Glomerular visceral epithelial cell (primary cell): Measurements from ENCODE around the gene AVPR2.

Experiments
- DNase-seq: peaks from one replicate; pipeline ENCODE4 v3.0.0-alpha.2; 2016; ENCODE audit errors: extremely low spot score

The AVPR2 gene

GRCh38 chrX:153903991-153904957, at the start of gene AVPR2:
Gene AVPR2, plus strand, starts transcription at chrX:153904673. Its CDS starts 473 bp downstream, at chrX:153905146.
- DNase-seq = no peak

- DNase-seq = no peak
These were observed 49.8 kb upstream of the AVPR2 start for GRCh38 chrX:153854702-153855101.

GRCh38 chrX:153857348-153857903, 47.0 kb upstream of the AVPR2 start:
- no peak for DNase-seq

GRCh38 chrX:153861151-153861550, 43.3 kb upstream of the AVPR2 start:
- no peak for DNase-seq

- DNase-seq = no peak
These were observed 42.7 kb upstream of the AVPR2 start for GRCh38 chrX:153861733-153862310.

GRCh38 chrX:153862369-153863250, 41.9 kb upstream of the AVPR2 start:
- DNase-seq = no peak

GRCh38 chrX:153863251-153863991, 41.1 kb upstream of the AVPR2 start:
- no peak for DNase-seq

- no peak for DNase-seq
These were observed 40.4 kb upstream of the AVPR2 start for GRCh38 chrX:153864101-153864500.

- DNase-seq = no peak
These were observed 39.7 kb upstream of the AVPR2 start for GRCh38 chrX:153864561-153865320.

- no peak for DNase-seq
These were observed 39.2 kb upstream of the AVPR2 start for GRCh38 chrX:153865321-153865580.

- DNase-seq = no peak
These were observed 38.8 kb upstream of the AVPR2 start for GRCh38 chrX:153865685-153866084.

- DNase-seq = no peak
These were observed 38.0 kb upstream of the AVPR2 start for GRCh38 chrX:153866302-153867019.

- no peak for DNase-seq
These were observed 37.3 kb upstream of the AVPR2 start for GRCh38 chrX:153867139-153867538.

- no peak for DNase-seq
These were observed 36.8 kb upstream of the AVPR2 start for GRCh38 chrX:153867671-153868070.

GRCh38 chrX:153868576-153869472, 35.6 kb upstream of the AVPR2 start:
- DNase-seq = no peak

- no peak for DNase-seq
These were observed 34.8 kb upstream of the AVPR2 start for GRCh38 chrX:153869473-153870287.

- DNase-seq = no peak
These were observed 34.2 kb upstream of the AVPR2 start for GRCh38 chrX:153870288-153870690.

- no peak for DNase-seq
These were observed 33.6 kb upstream of the AVPR2 start for GRCh38 chrX:153870791-153871360.
